ENCODE results near the gene GBF1.

- TF ChIP-seq CTCF (IDR thresholded peaks at IDR 0.05), result no peak
- TF ChIP-seq EP300 (IDR thresholded peaks at IDR 0.05), result no peak
- TF ChIP-seq POLR2A (IDR thresholded peaks at IDR 0.05), result no peak
- TF ChIP-seq POLR2AphosphoS5 (IDR thresholded peaks at IDR 0.05), result no peak
Measured at GRCh38 chr10:102425444-102425843, 180.1 kb downstream of the GBF1 start.

Measured in gastroesophageal sphincter (tissue), 3 donors.